ENCODE results near the gene SNRPE.
"Not testable (repeated sequence)": the region's sequence is repeated elsewhere in the genome, so short reads cannot be mapped to it uniquely, and the experiment has no call there.

SNRPE gene

DNA sequence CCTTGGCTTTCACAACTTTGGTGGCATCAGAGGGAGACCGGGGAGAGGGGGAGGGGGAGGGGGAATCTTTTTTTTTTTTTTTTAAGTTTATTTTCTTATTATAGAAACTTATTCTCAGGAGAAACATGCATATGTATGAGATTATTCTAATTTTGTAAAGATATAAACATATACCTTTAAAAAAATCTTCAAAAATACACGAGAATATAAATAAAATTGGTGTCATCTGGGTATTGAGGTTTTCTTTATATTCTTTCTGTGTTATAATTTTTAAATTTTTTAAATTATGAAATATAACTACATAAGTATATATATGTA is 18.9 kb upstream of the SNRPE start:
- Histone ChIP-seq H3K27ac (replicated peaks) (no peak overlapping the region), H3K4me3 (replicated peaks; ENCODE audit: insufficient read depth, low read length) (no peak overlapping the region), H3K27me3 (ENCODE audit: insufficient read depth, poor library complexity, severe bottlenecking) (no peaks in the 10 kb centered on the region)
- TF ChIP-seq POLR2AphosphoS5 (IDR thresholded peaks at IDR 0.05; ENCODE audit: low read depth) (no peak), REST (IDR thresholded peaks at IDR 0.05; ENCODE audit: insufficient replicate concordance, low read depth) (no peak), GABPA (IDR thresholded peaks at IDR 0.05; ENCODE audit: low read depth) (no peak), SPI1 (IDR thresholded peaks at IDR 0.05; ENCODE audit: borderline replicate concordance, low read depth) (no peak)
- TF ChIP-seq, protein P1, sequence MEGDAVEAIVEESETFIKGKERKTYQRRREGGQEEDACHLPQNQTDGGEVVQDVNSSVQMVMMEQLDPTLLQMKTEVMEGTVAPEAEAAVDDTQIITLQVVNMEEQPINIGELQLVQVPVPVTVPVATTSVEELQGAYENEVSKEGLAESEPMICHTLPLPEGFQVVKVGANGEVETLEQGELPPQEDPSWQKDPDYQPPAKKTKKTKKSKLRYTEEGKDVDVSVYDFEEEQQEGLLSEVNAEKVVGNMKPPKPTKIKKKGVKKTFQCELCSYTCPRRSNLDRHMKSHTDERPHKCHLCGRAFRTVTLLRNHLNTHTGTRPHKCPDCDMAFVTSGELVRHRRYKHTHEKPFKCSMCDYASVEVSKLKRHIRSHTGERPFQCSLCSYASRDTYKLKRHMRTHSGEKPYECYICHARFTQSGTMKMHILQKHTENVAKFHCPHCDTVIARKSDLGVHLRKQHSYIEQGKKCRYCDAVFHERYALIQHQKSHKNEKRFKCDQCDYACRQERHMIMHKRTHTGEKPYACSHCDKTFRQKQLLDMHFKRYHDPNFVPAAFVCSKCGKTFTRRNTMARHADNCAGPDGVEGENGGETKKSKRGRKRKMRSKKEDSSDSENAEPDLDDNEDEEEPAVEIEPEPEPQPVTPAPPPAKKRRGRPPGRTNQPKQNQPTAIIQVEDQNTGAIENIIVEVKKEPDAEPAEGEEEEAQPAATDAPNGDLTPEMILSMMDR (IDR thresholded peaks at IDR 0.05; ENCODE audit: insufficient read depth, low read length): no peak
- no peak for DNase-seq (ENCODE audit: low read depth in 1 of 2, low spot score in 1 of 2)

DNA sequence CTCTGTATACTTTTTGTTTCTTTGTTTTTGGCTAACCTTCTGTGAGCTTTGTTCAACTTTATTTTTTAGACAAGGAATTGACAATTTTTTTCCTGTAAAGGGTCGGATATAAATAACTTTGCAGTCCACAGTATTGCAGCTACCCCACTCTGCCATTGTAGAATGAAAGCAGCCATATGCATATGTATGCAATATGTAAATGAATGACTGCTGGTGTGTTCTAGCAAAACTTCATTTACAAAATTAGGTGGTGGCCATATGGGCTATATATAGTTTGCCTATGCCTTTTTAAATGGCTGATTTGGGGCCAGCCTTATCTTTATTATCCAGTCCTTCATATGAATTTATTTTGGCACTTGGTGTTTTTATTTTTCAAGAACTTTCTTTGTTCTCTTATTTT is 18.0 kb upstream of the SNRPE start:
- Histone ChIP-seq H3K27ac (replicated peaks) (0 out of 2 replicates have a peak overlapping the region, but pooled peaks have one; percentile 16), H3K4me3 (replicated peaks; ENCODE audit: insufficient read depth, low read length) (no peak overlapping the region), H3K27me3 (ENCODE audit: insufficient read depth, poor library complexity, severe bottlenecking) (no peaks in the 10 kb centered on the region)
- no peak for TF ChIP-seq SPI1 (IDR thresholded peaks at IDR 0.05; ENCODE audit: borderline replicate concordance, low read depth)
- DNase-seq (ENCODE audit: low read depth in 1 of 2, low spot score in 1 of 2): no peak

GRCh38 chr1:203853112-203853511 is 8.3 kb upstream of the SNRPE start:
- DNase-seq (ENCODE audit: low read depth in 1 of 2, low spot score in 1 of 2); H3K27me3 ChIP-seq (ENCODE audit: insufficient read depth, poor library complexity, severe bottlenecking); H3K4me3 ChIP-seq (replicated peaks; ENCODE audit: insufficient read depth, low read length); H3K27ac ChIP-seq (replicated peaks): not testable (repeated sequence)

DNA sequence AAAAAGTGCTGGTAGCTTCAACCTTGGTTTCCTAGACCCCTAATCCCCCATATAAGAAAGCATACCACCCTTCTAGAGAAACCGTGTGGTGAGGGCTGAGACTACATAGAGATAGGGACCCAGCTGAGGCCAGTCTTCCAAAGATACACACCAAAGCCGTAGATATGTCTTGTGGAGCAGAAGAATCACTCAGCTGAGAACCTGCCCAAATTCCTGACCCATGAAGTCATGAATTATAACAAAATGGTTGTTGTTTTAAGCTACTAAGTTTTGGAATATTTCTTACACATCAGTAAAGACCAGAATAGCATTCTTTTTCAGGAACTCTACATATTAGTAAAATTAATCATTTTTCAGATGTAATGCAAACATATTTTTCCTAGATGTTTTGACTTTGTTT is 3.3 kb upstream of the SNRPE start:
- H3K4me3 ChIP-seq (replicated peaks; ENCODE audit: insufficient read depth, low read length): no peak overlapping the region
- TF ChIP-seq, protein P1 (IDR thresholded peaks at IDR 0.05; ENCODE audit: insufficient read depth, low read length): no peak
- TF ChIP-seq POLR2AphosphoS5 (IDR thresholded peaks at IDR 0.05; ENCODE audit: low read depth) (no peak), SPI1 (IDR thresholded peaks at IDR 0.05; ENCODE audit: borderline replicate concordance, low read depth) (no peak), GABPA (IDR thresholded peaks at IDR 0.05; ENCODE audit: low read depth) (no peak), REST (IDR thresholded peaks at IDR 0.05; ENCODE audit: insufficient replicate concordance, low read depth) (no peak)
- no peak overlapping the region for H3K27ac ChIP-seq (replicated peaks)
- DNase-seq (ENCODE audit: low read depth in 1 of 2, low spot score in 1 of 2): no peak
- no peaks in the 10 kb centered on the region for H3K27me3 ChIP-seq (ENCODE audit: insufficient read depth, poor library complexity, severe bottlenecking)

- Histone ChIP-seq H3K4me3 (replicated peaks; ENCODE audit: insufficient read depth, low read length) (no peak overlapping the region), H3K27ac (replicated peaks) (no peak overlapping the region), H3K27me3 (ENCODE audit: insufficient read depth, poor library complexity, severe bottlenecking) (no peaks in the 10 kb centered on the region)
- no peak for DNase-seq (ENCODE audit: low read depth in 1 of 2, low spot score in 1 of 2)
- TF ChIP-seq SPI1 (IDR thresholded peaks at IDR 0.05; ENCODE audit: borderline replicate concordance, low read depth): no peak
- TF ChIP-seq GABPA (IDR thresholded peaks at IDR 0.05; ENCODE audit: low read depth): no peak
- TF ChIP-seq POLR2AphosphoS5 (IDR thresholded peaks at IDR 0.05; ENCODE audit: low read depth): no peak
- TF ChIP-seq, protein P1 (IDR thresholded peaks at IDR 0.05; ENCODE audit: insufficient read depth, low read length): no peak
- TF ChIP-seq REST (IDR thresholded peaks at IDR 0.05; ENCODE audit: insufficient replicate concordance, low read depth): no peak
Measured at GRCh38 chr1:203858975-203859374, 2.4 kb upstream of the SNRPE start.
